Loucy (cell line): ENCODE data around the gene GCA.

Experiments
- H2AFZ ChIP-seq: fragments of 200-600 bp; sonication (generic); 2 replicates; pipeline ENCODE4 v1.6.0; 2016; ENCODE audit warnings: antibody characterized with exemption, mild to moderate bottlenecking, low read length, moderate library complexity
- H3F3A ChIP-seq: fragments of 200-600 bp; 2 replicates; pipeline ENCODE4 v1.6.0; 2016; ENCODE audit warnings: antibody characterized with exemption, low read depth, mild to moderate bottlenecking
- H3K27me3 ChIP-seq: fragments of 200-600 bp; sonication (generic); 2 replicates; pipeline ENCODE4 v1.6.1; 2014; ENCODE audit warnings: low read length, mild to moderate bottlenecking; ENCODE audit not compliant: insufficient read depth, poor library complexity, severe bottlenecking
- H3K36me3 ChIP-seq: fragments of 200-600 bp; sonication (generic); 2 replicates; pipeline ENCODE4 v1.6.1; 2016; ENCODE audit warnings: low read length; ENCODE audit not compliant: insufficient read depth
- H3K4me1 ChIP-seq: fragments of 200-600 bp; sonication (generic); 2 replicates; pipeline ENCODE4 v1.5.1; 2014; ENCODE audit warnings: low read length, mild to moderate bottlenecking; ENCODE audit not compliant: insufficient read depth, poor library complexity, severe bottlenecking
- H3K4me2 ChIP-seq: fragments of 200-600 bp; sonication (generic); 2 replicates; pipeline ENCODE4 v1.6.0; 2014; ENCODE audit warnings: antibody characterized with exemption, low read length, low read depth, mild to moderate bottlenecking; ENCODE audit not compliant: poor library complexity, severe bottlenecking
- H3K4me3 ChIP-seq: fragments of 200-600 bp; sonication (generic); 2 replicates; pipeline ENCODE4 v1.5.1; 2014; ENCODE audit warnings: low read length, mild to moderate bottlenecking, mixed read lengths; ENCODE audit not compliant: poor library complexity, severe bottlenecking
- H3K79me2 ChIP-seq: fragments of 200-600 bp; sonication (generic); 2 replicates; pipeline ENCODE4 v1.6.1; 2014; ENCODE audit warnings: low read length; ENCODE audit not compliant: insufficient read depth
- H3K9ac ChIP-seq: fragments of 200-600 bp; sonication (generic); 2 replicates; pipeline ENCODE4 v1.6.0; 2014; ENCODE audit warnings: mild to moderate bottlenecking, low read depth, low read length, moderate library complexity; ENCODE audit not compliant: poor library complexity, severe bottlenecking
- H3K9me2 ChIP-seq: fragments of 200-600 bp; sonication (generic); replicated peaks from 2 replicates; pipeline ENCODE4 v1.6.1; 2016; ENCODE audit warnings: low read depth, low read length, mixed read lengths
- H3K9me3 ChIP-seq: fragments of 200-600 bp; sonication (generic); 2 replicates; pipeline ENCODE4 v1.6.1; 2014; ENCODE audit warnings: mild to moderate bottlenecking, antibody characterized with exemption, low read length, low read depth; ENCODE audit not compliant: insufficient read depth
- H4K20me1 ChIP-seq: fragments of 200-600 bp; sonication (generic); 2 replicates; pipeline ENCODE4 v1.6.0; 2014; ENCODE audit warnings: antibody characterized with exemption, low read length, mild to moderate bottlenecking; ENCODE audit not compliant: insufficient read depth, poor library complexity, severe bottlenecking
- EZH2phosphoT487 ChIP-seq: fragments of 200-600 bp; IDR thresholded peaks from 2 replicates; pipeline ENCODE4 v1.6.1; 2018; ENCODE audit warnings: antibody characterized with exemption, mild to moderate bottlenecking, moderate library complexity, borderline replicate concordance
- TF ChIP-seq, protein P1 (sequence below): fragments of 200-600 bp; sonication (generic); conservative IDR thresholded peaks from 2 replicates; pipeline ENCODE4 v1.5.1; 2014; ENCODE audit warnings: mild to moderate bottlenecking, antibody characterized with exemption, low read length

Gene GCA

DNA sequence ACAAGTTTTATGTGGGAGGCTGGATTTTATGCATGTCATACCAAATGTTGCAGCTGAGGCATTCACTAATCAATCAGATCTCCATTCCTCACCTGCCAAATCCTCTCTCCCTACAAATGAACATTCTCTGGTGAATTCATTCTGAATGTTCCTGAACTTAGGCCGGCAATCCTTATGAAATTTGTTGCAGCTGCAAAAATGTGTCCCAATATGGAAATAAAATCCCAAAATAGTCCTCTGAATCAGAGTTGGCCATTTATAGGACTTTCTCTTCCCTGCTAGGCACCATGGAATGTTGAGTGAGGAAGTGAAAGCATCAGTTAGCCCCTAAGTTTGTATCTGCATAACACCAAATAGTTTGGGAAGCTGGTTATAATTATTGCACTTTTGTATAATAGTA is 25.6 kb downstream of the GCA start:
- no peak for TF ChIP-seq EZH2phosphoT487
- TF ChIP-seq, protein P1, sequence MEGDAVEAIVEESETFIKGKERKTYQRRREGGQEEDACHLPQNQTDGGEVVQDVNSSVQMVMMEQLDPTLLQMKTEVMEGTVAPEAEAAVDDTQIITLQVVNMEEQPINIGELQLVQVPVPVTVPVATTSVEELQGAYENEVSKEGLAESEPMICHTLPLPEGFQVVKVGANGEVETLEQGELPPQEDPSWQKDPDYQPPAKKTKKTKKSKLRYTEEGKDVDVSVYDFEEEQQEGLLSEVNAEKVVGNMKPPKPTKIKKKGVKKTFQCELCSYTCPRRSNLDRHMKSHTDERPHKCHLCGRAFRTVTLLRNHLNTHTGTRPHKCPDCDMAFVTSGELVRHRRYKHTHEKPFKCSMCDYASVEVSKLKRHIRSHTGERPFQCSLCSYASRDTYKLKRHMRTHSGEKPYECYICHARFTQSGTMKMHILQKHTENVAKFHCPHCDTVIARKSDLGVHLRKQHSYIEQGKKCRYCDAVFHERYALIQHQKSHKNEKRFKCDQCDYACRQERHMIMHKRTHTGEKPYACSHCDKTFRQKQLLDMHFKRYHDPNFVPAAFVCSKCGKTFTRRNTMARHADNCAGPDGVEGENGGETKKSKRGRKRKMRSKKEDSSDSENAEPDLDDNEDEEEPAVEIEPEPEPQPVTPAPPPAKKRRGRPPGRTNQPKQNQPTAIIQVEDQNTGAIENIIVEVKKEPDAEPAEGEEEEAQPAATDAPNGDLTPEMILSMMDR = no peak
- H3K79me2 ChIP-seq = no peaks in the 10 kb centered on the region

DNA sequence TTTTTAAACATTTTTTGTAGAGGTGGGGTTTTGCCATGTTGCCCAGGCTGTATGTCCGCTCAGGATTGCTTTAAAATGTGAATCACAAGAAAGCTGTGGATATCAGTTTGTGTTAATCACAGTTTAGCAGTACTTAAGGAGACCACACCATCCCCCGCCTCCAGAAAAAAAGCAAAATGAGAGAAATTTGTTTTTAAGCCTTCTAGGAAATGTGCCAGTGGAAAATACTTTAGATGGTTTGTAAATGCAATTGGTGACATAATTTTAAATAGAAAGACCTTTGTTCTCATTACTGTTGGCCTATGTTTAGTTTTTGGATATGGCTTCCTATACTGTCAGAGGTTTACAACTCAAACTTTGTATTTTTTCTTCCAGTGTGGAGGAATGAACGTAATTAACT is 27.0 kb downstream of the GCA start:
- no peaks in the 10 kb centered on the region for H3K36me3 ChIP-seq
- no peaks in the 10 kb centered on the region for H3K4me1 ChIP-seq
- H3K79me2 ChIP-seq = no peaks in the 10 kb centered on the region
- H4K20me1 ChIP-seq = no peaks in the 10 kb centered on the region
- H3K4me3 ChIP-seq = no peak overlapping the region
- H3K4me2 ChIP-seq = no peak overlapping the region
- H3K9me2 ChIP-seq = no peaks in the 10 kb centered on the region
- no peaks in the 10 kb centered on the region for H3F3A ChIP-seq
- no peak overlapping the region for H3K9ac ChIP-seq
- no peaks in the 10 kb centered on the region for H3K27me3 ChIP-seq
- no peak overlapping the region for H2AFZ ChIP-seq
- no peaks in the 10 kb centered on the region for H3K9me3 ChIP-seq
- no peak for TF ChIP-seq EZH2phosphoT487
- TF ChIP-seq, protein P1 = no peak

More for the DNA sequence above, 25.6 kb downstream of the GCA start:
- Histone ChIP-seq H3K36me3 (no peaks in the 10 kb centered on the region), H3K27me3 (no peaks in the 10 kb centered on the region), H3K9me3 (no peaks in the 10 kb centered on the region), H3K4me1 (no peaks in the 10 kb centered on the region), H3K4me2 (no peak overlapping the region), H3K4me3 (no peak overlapping the region), H3F3A (no peaks in the 10 kb centered on the region), H3K9me2 (no peaks in the 10 kb centered on the region), H4K20me1 (no peaks in the 10 kb centered on the region), H3K9ac (no peak overlapping the region), H2AFZ (no peak overlapping the region)

GRCh38 chr2:162372818-162373217 is 28.9 kb downstream of the GCA start:
- Histone ChIP-seq H3K27me3 (no peaks in the 10 kb centered on the region), H4K20me1 (no peaks in the 10 kb centered on the region), H3F3A (no peaks in the 10 kb centered on the region), H3K79me2 (no peaks in the 10 kb centered on the region), H3K4me1 (no peaks in the 10 kb centered on the region), H3K4me2 (no peak overlapping the region), H2AFZ (no peak overlapping the region), H3K4me3 (no peak overlapping the region), H3K36me3 (no peaks in the 10 kb centered on the region), H3K9me3 (no peaks in the 10 kb centered on the region), H3K9ac (no peak overlapping the region), H3K9me2 (no peaks in the 10 kb centered on the region)
- TF ChIP-seq EZH2phosphoT487 = no peak
- TF ChIP-seq, protein P1 = no peak
